ENCODE results near the gene SETD1A.
"Not testable (repeated sequence)": the region's sequence is repeated elsewhere in the genome, so short reads cannot be mapped to it uniquely, and the experiment has no call there.

The SETD1A gene

GRCh38 chr16:31013292-31013691, 55.7 kb downstream of the SETD1A start:
- not testable (repeated sequence) for H3K27me3 ChIP-seq (replicated peaks; ENCODE audit: control insufficient read depth, insufficient read depth, low read length, poor library complexity, severe bottlenecking); H3K36me3 ChIP-seq (ENCODE audit: control insufficient read depth, insufficient read depth, low read length); H3K27ac ChIP-seq (ENCODE audit: insufficient read depth, low read length, poor library complexity, severe bottlenecking); H3K4me3 ChIP-seq (ENCODE audit: insufficient read depth, low read depth, low read length, poor library complexity, severe bottlenecking); H3K4me1 ChIP-seq (ENCODE audit: control insufficient read depth, insufficient read depth, low read length, poor library complexity, severe bottlenecking); DNase-seq; H3K9me3 ChIP-seq (ENCODE audit: control insufficient read depth, low read length)

GRCh38 chr16:31016018-31016417, 58.5 kb downstream of the SETD1A start:
- no peak overlapping the region for H3K4me3 ChIP-seq (ENCODE audit: insufficient read depth, low read depth, low read length, poor library complexity, severe bottlenecking)
- H3K27me3 ChIP-seq (replicated peaks; ENCODE audit: control insufficient read depth, insufficient read depth, low read length, poor library complexity, severe bottlenecking) = no peaks in the 10 kb centered on the region
- no peaks in the 10 kb centered on the region for H3K36me3 ChIP-seq (ENCODE audit: control insufficient read depth, insufficient read depth, low read length)
- H3K27ac ChIP-seq (ENCODE audit: insufficient read depth, low read length, poor library complexity, severe bottlenecking) = no peak overlapping the region
- no peak for DNase-seq
- H3K9me3 ChIP-seq (ENCODE audit: control insufficient read depth, low read length) = no peaks in the 10 kb centered on the region
- peaks cover 3% of the 10 kb centered on the region for H3K4me1 ChIP-seq (ENCODE audit: control insufficient read depth, insufficient read depth, low read length, poor library complexity, severe bottlenecking)

- not testable (repeated sequence) for H3K36me3 ChIP-seq (ENCODE audit: control insufficient read depth, insufficient read depth, low read length); H3K27ac ChIP-seq (ENCODE audit: insufficient read depth, low read length, poor library complexity, severe bottlenecking); H3K9me3 ChIP-seq (ENCODE audit: control insufficient read depth, low read length); DNase-seq; H3K4me3 ChIP-seq (ENCODE audit: insufficient read depth, low read depth, low read length, poor library complexity, severe bottlenecking); H3K27me3 ChIP-seq (replicated peaks; ENCODE audit: control insufficient read depth, insufficient read depth, low read length, poor library complexity, severe bottlenecking); H3K4me1 ChIP-seq (ENCODE audit: control insufficient read depth, insufficient read depth, low read length, poor library complexity, severe bottlenecking)
Measured at GRCh38 chr16:31017756-31018155, 60.2 kb downstream of the SETD1A start.

- H3K9me3 ChIP-seq (ENCODE audit: control insufficient read depth, low read length) = no peaks in the 10 kb centered on the region
- H3K27ac ChIP-seq (ENCODE audit: insufficient read depth, low read length, poor library complexity, severe bottlenecking) = no peak overlapping the region
- DNase-seq = no peak
- H3K4me1 ChIP-seq (ENCODE audit: control insufficient read depth, insufficient read depth, low read length, poor library complexity, severe bottlenecking) = no peaks in the 10 kb centered on the region
- no peaks in the 10 kb centered on the region for H3K27me3 ChIP-seq (replicated peaks; ENCODE audit: control insufficient read depth, insufficient read depth, low read length, poor library complexity, severe bottlenecking)
- H3K36me3 ChIP-seq (ENCODE audit: control insufficient read depth, insufficient read depth, low read length) = no peaks in the 10 kb centered on the region
- H3K4me3 ChIP-seq (ENCODE audit: insufficient read depth, low read depth, low read length, poor library complexity, severe bottlenecking) = no peak overlapping the region
Measured at GRCh38 chr16:31020536-31020935, 63.0 kb downstream of the SETD1A start.

GRCh38 chr16:31022544-31023251, 65.1 kb downstream of the SETD1A start:
- no peaks in the 10 kb centered on the region for H3K4me1 ChIP-seq (ENCODE audit: control insufficient read depth, insufficient read depth, low read length, poor library complexity, severe bottlenecking)
- H3K4me3 ChIP-seq (ENCODE audit: insufficient read depth, low read depth, low read length, poor library complexity, severe bottlenecking) = no peak overlapping the region
- H3K9me3 ChIP-seq (ENCODE audit: control insufficient read depth, low read length) = no peaks in the 10 kb centered on the region
- H3K36me3 ChIP-seq (ENCODE audit: control insufficient read depth, insufficient read depth, low read length) = no peaks in the 10 kb centered on the region
- H3K27me3 ChIP-seq (replicated peaks; ENCODE audit: control insufficient read depth, insufficient read depth, low read length, poor library complexity, severe bottlenecking) = no peaks in the 10 kb centered on the region
- H3K27ac ChIP-seq (ENCODE audit: insufficient read depth, low read length, poor library complexity, severe bottlenecking) = no peak overlapping the region
- no peak for DNase-seq

GRCh38 chr16:31023252-31023602, 65.7 kb downstream of the SETD1A start:
- no peak for DNase-seq
- Histone ChIP-seq H3K27ac (ENCODE audit: insufficient read depth, low read length, poor library complexity, severe bottlenecking) (no peak overlapping the region), H3K4me1 (ENCODE audit: control insufficient read depth, insufficient read depth, low read length, poor library complexity, severe bottlenecking) (no peaks in the 10 kb centered on the region), H3K27me3 (replicated peaks; ENCODE audit: control insufficient read depth, insufficient read depth, low read length, poor library complexity, severe bottlenecking) (no peaks in the 10 kb centered on the region), H3K9me3 (ENCODE audit: control insufficient read depth, low read length) (no peaks in the 10 kb centered on the region), H3K36me3 (ENCODE audit: control insufficient read depth, insufficient read depth, low read length) (no peaks in the 10 kb centered on the region), H3K4me3 (ENCODE audit: insufficient read depth, low read depth, low read length, poor library complexity, severe bottlenecking) (no peak overlapping the region)

- no peak overlapping the region for H3K4me3 ChIP-seq (ENCODE audit: insufficient read depth, low read depth, low read length, poor library complexity, severe bottlenecking)
- no peak overlapping the region for H3K27ac ChIP-seq (ENCODE audit: insufficient read depth, low read length, poor library complexity, severe bottlenecking)
- DNase-seq = no peak
- H3K27me3 ChIP-seq (replicated peaks; ENCODE audit: control insufficient read depth, insufficient read depth, low read length, poor library complexity, severe bottlenecking) = no peaks in the 10 kb centered on the region
- H3K9me3 ChIP-seq (ENCODE audit: control insufficient read depth, low read length) = no peaks in the 10 kb centered on the region
- no peaks in the 10 kb centered on the region for H3K36me3 ChIP-seq (ENCODE audit: control insufficient read depth, insufficient read depth, low read length)
- no peaks in the 10 kb centered on the region for H3K4me1 ChIP-seq (ENCODE audit: control insufficient read depth, insufficient read depth, low read length, poor library complexity, severe bottlenecking)
Measured at GRCh38 chr16:31023627-31024226, 66.2 kb downstream of the SETD1A start.

- no peaks in the 10 kb centered on the region for H3K36me3 ChIP-seq (ENCODE audit: control insufficient read depth, insufficient read depth, low read length)
- DNase-seq = no peak
- H3K27ac ChIP-seq (ENCODE audit: insufficient read depth, low read length, poor library complexity, severe bottlenecking) = no peak overlapping the region
- no peaks in the 10 kb centered on the region for H3K27me3 ChIP-seq (replicated peaks; ENCODE audit: control insufficient read depth, insufficient read depth, low read length, poor library complexity, severe bottlenecking)
- no peaks in the 10 kb centered on the region for H3K9me3 ChIP-seq (ENCODE audit: control insufficient read depth, low read length)
- no peaks in the 10 kb centered on the region for H3K4me1 ChIP-seq (ENCODE audit: control insufficient read depth, insufficient read depth, low read length, poor library complexity, severe bottlenecking)
- H3K4me3 ChIP-seq (ENCODE audit: insufficient read depth, low read depth, low read length, poor library complexity, severe bottlenecking) = no peak overlapping the region
Measured at GRCh38 chr16:31025339-31025738, 67.8 kb downstream of the SETD1A start.

GRCh38 chr16:31029272-31029671, 71.7 kb downstream of the SETD1A start:
- Histone ChIP-seq H3K27me3 (replicated peaks; ENCODE audit: control insufficient read depth, insufficient read depth, low read length, poor library complexity, severe bottlenecking) (no peaks in the 10 kb centered on the region), H3K36me3 (ENCODE audit: control insufficient read depth, insufficient read depth, low read length) (no peaks in the 10 kb centered on the region), H3K4me3 (ENCODE audit: insufficient read depth, low read depth, low read length, poor library complexity, severe bottlenecking) (no peak overlapping the region), H3K9me3 (ENCODE audit: control insufficient read depth, low read length) (no peaks in the 10 kb centered on the region), H3K4me1 (ENCODE audit: control insufficient read depth, insufficient read depth, low read length, poor library complexity, severe bottlenecking) (peaks cover 2% of the 10 kb centered on the region), H3K27ac (ENCODE audit: insufficient read depth, low read length, poor library complexity, severe bottlenecking) (no peak overlapping the region)
- no peak for DNase-seq

- no peaks in the 10 kb centered on the region for H3K9me3 ChIP-seq (ENCODE audit: control insufficient read depth, low read length)
- no peak overlapping the region for H3K27ac ChIP-seq (ENCODE audit: insufficient read depth, low read length, poor library complexity, severe bottlenecking)
- H3K36me3 ChIP-seq (ENCODE audit: control insufficient read depth, insufficient read depth, low read length) = peaks cover 9% of the 10 kb centered on the region
- H3K27me3 ChIP-seq (replicated peaks; ENCODE audit: control insufficient read depth, insufficient read depth, low read length, poor library complexity, severe bottlenecking) = no peaks in the 10 kb centered on the region
- no peak for DNase-seq
- no peak overlapping the region for H3K4me3 ChIP-seq (ENCODE audit: insufficient read depth, low read depth, low read length, poor library complexity, severe bottlenecking)
- H3K4me1 ChIP-seq (ENCODE audit: control insufficient read depth, insufficient read depth, low read length, poor library complexity, severe bottlenecking) = peaks cover 6% of the 10 kb centered on the region
Measured at GRCh38 chr16:31031276-31031675, 73.7 kb downstream of the SETD1A start.
